Measurements from ENCODE around the gene QRSL1. TPM values are rescaled to one million over a fixed set of nuclear protein-coding genes. Genes with fewer than 3 reads are reported as not detected.

Gene QRSL1
- total RNA-seq, 2 donors from 2014 or later = 3.0 to 6.2 TPM

DNA sequence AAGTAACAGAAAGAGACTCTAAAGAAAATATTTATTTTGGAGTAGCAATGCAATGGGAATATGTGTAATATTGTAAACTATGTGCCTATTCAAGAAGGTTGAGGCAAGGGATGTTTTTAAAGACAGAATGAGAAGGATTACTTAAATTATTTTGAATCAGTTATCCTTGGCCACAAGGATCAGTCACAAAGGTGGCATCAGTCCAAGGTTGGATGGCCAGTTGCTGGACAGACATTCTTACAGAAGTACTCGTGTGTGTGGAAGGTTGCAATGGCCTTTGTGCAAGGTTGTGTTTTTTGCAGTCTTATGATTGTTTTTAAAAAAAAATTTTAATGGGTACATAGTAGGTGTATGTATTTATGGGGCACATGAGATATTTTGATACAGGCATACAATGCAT, 2.0 kb downstream of the QRSL1 start:
- WGBS, 2 donors = 34 to 56% methylated on average over 1 of the region's 1 CpG
- ATAC-seq (no peak), DNase-seq (peak in 2 of 4 donors; percentile 7 to 14)
- H3K4me3 ChIP-seq = no peak overlapping the region
- H3K36me3 ChIP-seq (replicated peaks in 1 of 2; ENCODE audit: insufficient read depth in 1 of 2, low read depth in 2 of 2) = no peaks in the 10 kb centered on the region
- no peaks in the 10 kb centered on the region for H3K9me3 ChIP-seq
- H3K27ac ChIP-seq = no peak overlapping the region
- intact Hi-C loops (cut with DNase I) = no loop called here
- TF ChIP-seq, protein P1, sequence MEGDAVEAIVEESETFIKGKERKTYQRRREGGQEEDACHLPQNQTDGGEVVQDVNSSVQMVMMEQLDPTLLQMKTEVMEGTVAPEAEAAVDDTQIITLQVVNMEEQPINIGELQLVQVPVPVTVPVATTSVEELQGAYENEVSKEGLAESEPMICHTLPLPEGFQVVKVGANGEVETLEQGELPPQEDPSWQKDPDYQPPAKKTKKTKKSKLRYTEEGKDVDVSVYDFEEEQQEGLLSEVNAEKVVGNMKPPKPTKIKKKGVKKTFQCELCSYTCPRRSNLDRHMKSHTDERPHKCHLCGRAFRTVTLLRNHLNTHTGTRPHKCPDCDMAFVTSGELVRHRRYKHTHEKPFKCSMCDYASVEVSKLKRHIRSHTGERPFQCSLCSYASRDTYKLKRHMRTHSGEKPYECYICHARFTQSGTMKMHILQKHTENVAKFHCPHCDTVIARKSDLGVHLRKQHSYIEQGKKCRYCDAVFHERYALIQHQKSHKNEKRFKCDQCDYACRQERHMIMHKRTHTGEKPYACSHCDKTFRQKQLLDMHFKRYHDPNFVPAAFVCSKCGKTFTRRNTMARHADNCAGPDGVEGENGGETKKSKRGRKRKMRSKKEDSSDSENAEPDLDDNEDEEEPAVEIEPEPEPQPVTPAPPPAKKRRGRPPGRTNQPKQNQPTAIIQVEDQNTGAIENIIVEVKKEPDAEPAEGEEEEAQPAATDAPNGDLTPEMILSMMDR (IDR thresholded peaks at IDR 0.05) = no peak
- no peak for TF ChIP-seq POLR2A (IDR thresholded peaks at IDR 0.05)
- peaks cover 29% of the 10 kb centered on the region for H3K4me1 ChIP-seq
- no peaks in the 10 kb centered on the region for H3K27me3 ChIP-seq

DNA sequence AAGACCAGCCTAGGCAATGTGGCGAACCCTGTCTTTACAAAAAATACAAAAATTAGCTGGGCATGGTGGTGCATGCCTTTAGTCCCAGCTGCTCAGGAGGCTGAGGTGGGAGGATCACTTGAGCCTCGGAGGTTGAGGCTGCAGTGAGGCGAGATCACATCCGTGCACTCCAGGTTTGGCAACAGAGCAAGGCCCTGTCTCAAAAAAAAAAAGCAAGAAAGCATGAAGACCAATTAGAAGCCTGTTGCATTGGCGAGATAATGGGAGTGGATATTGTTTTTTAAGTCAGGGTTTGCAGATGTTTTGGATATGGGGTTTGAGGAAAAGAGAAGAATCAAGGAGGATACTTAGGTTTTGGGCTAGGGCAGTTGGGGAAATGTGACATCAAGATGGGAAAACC, 5.2 kb downstream of the QRSL1 start:
- Histone ChIP-seq H3K36me3 (replicated peaks in 1 of 2; ENCODE audit: insufficient read depth in 1 of 2, low read depth in 2 of 2) (no peaks in the 10 kb centered on the region), H3K27ac (no peak overlapping the region), H3K9me3 (no peaks in the 10 kb centered on the region), H3K4me1 (peaks cover 18% of the 10 kb centered on the region), H3K4me3 (no peak overlapping the region), H3K27me3 (no peaks in the 10 kb centered on the region)
- WGBS, 2 donors = 89 to 94% methylated on average over 5 of the region's 5 CpGs
- ATAC-seq (no peak), DNase-seq (no peak)
- intact Hi-C loops (cut with DNase I) = no loop called here
- TF ChIP-seq POLR2A (IDR thresholded peaks at IDR 0.05) = no peak
- TF ChIP-seq, protein P1 (IDR thresholded peaks at IDR 0.05) = no peak

DNA sequence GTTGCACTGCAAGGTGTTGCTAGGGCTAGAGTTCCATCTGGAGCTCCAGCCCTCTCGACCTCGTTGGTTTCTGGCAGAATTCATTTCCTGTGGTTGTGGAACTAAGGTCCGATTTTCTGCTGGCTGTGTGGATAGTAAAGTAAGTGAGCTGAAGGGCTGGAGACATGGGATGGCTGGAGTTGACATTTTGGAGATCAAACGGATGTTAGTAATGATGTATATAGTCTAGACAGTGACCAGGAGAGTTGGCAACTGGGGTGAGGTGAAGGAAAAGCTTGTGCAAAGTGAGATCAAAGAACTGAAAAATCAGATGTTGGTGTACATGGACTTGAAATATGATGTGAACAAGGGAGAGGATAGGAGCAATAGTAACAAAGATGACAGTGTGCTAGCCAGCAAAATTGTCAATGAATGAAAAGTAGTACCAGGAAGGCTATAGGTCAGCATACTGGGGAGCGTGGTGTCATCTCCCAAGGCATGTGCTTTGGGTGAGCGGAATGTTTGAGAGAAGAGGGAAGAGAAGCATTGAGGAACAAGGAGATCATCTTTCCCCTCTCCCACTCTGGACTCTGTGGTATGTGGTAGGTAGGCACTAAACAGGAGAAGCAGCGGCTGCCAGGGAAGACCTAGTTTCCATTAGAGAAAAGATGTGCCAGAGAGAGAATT, 7.8 kb downstream of the QRSL1 start:
- Histone ChIP-seq H3K36me3 (replicated peaks in 1 of 2; ENCODE audit: insufficient read depth in 1 of 2, low read depth in 2 of 2) (no peaks in the 10 kb centered on the region), H3K27ac (no peak overlapping the region), H3K4me3 (no peak overlapping the region), H3K9me3 (no peaks in the 10 kb centered on the region), H3K4me1 (peaks cover 7% of the 10 kb centered on the region), H3K27me3 (no peaks in the 10 kb centered on the region)
- TF ChIP-seq POLR2A (IDR thresholded peaks at IDR 0.05) = no peak
- TF ChIP-seq, protein P1 (IDR thresholded peaks at IDR 0.05) = no peak
- no peak for DNase-seq
- intact Hi-C loops (cut with DNase I) = no loop called here
- 61 to 80% methylated on average over 7 of the region's 7 CpGs for WGBS, 2 donors
- ATAC-seq = no peak

GRCh38 chr6:106637717-106638341, 8.5 kb downstream of the QRSL1 start:
- intact Hi-C loops (cut with DNase I) = no loop called here
- H3K9me3 ChIP-seq = no peaks in the 10 kb centered on the region
- peaks cover 0 to 2% of the 10 kb centered on the region in 2 donors for H3K36me3 ChIP-seq (replicated peaks in 1 of 2; ENCODE audit: insufficient read depth in 1 of 2, low read depth in 2 of 2)
- H3K27me3 ChIP-seq = no peaks in the 10 kb centered on the region
- 67 to 74% methylated on average over 6 of the region's 6 CpGs for WGBS, 2 donors
- no peak overlapping the region for H3K27ac ChIP-seq
- DNase-seq (no peak), ATAC-seq (no peak)
- peaks cover 2% of the 10 kb centered on the region for H3K4me1 ChIP-seq
- H3K4me3 ChIP-seq = no peak overlapping the region
- TF ChIP-seq POLR2A (IDR thresholded peaks at IDR 0.05) = no peak
- TF ChIP-seq, protein P1 (IDR thresholded peaks at IDR 0.05) = no peak

DNA sequence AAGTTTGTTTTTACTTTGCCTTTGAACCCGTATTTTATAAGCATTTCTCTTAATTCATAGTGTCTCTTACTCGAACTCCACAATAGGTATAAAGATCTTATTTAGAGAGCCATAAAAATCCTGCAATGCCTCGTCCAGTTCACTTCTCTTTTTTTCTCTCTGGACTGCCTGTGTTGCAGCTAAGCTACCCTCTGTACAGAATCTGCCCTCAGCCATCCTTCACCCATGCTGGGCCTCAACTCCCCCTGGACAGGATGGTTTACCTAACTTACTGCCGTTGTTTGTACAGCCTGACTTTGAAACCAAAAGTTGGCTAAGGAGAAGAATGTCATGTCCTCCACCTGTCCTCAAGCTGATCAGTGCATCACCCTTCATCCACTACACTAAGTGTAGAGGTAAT, 10.4 kb downstream of the QRSL1 start:
- Histone ChIP-seq H3K4me1 (no peaks in the 10 kb centered on the region), H3K36me3 (replicated peaks in 1 of 2; ENCODE audit: insufficient read depth in 1 of 2, low read depth in 2 of 2) (peaks cover 0 to 2% of the 10 kb centered on the region in 2 donors), H3K27ac (no peak overlapping the region), H3K27me3 (no peaks in the 10 kb centered on the region), H3K9me3 (no peaks in the 10 kb centered on the region), H3K4me3 (no peak overlapping the region)
- TF ChIP-seq, protein P1 (IDR thresholded peaks at IDR 0.05) = no peak
- no peak for TF ChIP-seq POLR2A (IDR thresholded peaks at IDR 0.05)
- DNase-seq (no peak), ATAC-seq (no peak)
- 75 to 77% methylated on average over 4 of the region's 4 CpGs for WGBS, 2 donors
- intact Hi-C loops (cut with DNase I) = no loop called here

Measured in body of pancreas (tissue), 4 donors.